Measurements from ENCODE around the gene NCOA6. TPM values are rescaled to one million over a fixed set of nuclear protein-coding genes. Genes with fewer than 3 reads are reported as not detected.

The NCOA6 gene
- total RNA-seq, 1 donor from 2014 or later, result 23.1 TPM

DNA sequence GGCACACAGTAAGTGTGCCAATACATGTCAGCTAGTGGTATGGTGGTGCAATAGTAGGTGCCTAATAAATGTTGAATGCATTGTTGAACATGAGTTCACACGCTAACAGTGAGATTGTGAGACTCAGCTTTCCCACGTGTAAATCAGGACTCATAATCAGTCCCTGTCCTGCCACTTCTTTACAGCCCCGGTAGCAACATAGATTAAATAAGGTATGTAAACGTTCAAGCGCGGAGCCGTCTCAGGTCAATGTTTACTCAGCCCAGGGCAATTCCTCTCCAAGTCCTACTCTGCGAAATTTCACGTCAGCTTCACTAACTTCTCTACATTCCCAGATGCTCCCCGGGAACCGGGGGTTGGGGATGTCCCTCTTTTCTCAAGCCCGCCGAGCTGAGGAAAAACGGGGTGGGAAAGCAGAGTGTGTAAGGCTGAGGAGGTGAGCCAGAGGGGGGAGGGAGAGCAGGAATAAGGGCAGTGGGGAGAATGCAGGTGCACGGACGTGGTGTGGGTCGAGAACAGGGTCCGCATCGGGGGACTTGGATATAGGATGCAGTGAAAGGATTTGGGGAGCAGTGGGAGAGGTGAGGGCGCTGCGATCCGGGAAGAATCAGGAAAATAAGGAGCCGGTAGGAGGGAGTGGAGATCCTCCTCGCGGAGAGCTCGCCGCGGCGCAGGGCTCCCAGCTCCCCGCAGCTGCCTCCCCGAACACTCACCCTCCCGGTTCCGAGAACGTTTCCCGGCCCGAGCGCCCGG is 121.9 kb downstream of the NCOA6 start:
- ATAC-seq, result peak; percentile 3

DNA sequence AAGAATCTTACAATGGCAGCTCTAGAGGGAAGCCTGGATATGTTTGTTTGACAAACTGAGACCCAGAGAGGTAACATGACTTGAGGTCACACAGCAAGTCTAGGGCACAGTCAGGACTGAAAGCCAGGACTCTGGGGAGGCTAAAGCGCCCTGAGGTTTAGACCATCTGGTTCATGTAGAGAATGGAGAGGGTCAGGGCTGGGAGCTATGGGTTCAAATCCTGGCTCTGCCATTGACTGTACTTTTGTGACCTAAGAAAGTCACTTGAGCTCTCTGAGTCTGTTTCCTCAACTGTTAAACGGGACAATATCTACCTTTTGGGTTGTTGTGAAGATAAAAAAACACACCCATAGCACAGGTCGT is 122.4 kb downstream of the NCOA6 start:
- no peak for ATAC-seq

DNA sequence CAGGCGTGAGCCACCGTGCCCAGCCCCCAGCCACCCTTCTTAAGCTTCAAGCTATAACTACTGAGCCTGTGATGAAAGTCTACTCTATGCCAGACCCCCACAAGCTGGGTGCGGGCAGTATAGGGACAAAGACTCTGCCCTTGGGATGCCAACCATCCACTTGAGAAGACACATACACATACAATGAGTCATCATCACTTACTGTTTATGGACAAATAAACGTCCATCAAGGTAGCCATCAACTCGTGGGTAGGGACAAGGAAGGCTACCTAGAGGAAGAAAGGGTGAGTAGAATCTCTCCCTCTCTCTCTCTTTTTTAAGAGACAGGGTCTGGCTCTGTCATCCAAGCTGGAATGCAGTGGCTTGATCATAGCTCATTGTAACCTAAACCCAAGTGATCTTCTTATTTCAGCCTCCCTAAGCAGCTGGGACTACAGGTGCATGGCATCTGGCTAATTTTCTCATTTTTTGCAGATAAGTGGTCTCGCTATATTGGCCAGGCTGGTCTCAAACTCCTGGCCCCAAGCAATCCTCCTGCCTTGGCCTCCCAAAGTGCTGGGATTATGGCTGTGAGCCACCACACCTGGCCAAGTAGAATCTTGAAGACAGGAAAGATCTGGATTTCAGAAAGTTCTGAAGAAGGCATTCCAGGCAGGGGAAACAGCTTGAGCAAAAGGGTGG is 123.9 kb downstream of the NCOA6 start:
- ATAC-seq, result no peak

DNA sequence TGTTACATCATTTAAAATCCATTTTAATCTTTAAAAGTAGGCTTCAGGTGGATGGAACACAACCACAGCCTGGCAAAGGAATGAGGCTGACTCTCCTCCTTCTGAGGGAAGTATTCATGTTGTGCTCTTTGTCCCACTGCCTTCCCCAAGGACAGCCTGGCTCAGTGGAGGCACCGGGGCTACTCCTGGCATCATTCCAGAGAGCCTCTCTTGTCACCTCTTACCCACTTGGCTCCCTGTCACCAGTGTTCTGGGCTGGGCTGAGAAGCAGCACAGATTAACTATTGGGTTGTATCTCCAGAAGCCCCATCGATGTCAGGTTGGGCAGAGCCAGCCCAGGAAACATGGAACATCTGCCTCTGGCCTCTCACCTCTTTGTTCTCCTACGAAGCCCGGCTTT is 132.0 kb downstream of the NCOA6 start:
- ATAC-seq, result no peak

DNA sequence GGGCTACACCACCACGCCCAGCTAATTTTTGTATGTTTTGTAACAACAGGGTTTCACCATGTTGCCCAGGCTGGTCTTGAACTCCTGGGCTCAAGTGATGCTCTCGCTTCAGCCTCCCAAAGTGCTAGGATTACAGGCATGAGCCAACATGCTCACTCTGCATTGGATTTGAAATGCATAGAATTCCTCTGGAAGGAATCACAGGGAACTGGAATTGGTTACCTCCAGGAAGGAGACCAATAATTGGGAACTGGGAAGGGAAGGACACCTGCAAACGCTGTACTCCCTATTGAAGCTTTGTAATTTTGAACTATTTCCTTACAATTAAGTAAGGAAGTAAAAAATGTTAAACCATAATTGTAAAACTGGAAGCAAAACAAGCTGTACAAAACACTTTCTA is 133.6 kb downstream of the NCOA6 start:
- no peak for ATAC-seq

DNA sequence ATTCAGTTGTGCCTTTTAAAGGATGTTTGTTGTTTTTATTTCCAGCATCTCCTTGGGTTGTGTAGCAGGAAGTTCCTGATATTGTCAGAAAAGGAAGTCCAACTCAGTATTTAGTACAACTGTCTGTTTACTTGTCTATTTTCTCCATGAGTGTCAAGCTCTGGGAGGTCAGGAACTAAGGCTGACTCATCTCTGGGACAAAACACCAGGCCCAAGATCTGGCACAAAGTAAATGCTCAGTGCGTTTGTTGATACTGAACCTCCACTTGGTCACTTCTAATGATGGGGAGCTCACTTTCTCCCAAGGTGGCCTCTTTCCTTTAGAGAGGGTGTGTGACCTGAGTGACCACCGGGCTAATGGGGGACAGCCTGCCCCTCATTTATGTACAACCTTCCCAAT is 136.0 kb downstream of the NCOA6 start:
- peak; percentile 66 for ATAC-seq

DNA sequence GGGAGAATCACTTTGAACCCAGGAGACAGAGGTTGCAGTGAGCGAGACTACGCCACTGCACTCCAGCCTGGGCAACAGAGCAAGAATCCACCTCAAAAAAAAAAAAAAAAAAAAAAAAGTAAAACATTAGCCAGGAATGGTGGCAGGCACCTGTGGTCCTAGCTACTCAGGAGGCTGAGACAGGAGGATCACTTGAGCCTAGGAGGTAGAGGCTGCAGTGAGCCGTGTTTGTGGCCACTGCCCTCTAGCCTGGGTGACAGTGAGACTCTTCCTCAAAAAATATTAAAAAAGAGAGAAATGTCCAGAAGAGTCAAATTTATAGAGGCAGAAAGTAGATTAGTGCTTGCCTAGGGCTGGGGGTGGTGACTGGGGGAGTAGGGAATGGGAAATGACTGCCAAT is 141.8 kb downstream of the NCOA6 start:
- no peak for ATAC-seq

DNA sequence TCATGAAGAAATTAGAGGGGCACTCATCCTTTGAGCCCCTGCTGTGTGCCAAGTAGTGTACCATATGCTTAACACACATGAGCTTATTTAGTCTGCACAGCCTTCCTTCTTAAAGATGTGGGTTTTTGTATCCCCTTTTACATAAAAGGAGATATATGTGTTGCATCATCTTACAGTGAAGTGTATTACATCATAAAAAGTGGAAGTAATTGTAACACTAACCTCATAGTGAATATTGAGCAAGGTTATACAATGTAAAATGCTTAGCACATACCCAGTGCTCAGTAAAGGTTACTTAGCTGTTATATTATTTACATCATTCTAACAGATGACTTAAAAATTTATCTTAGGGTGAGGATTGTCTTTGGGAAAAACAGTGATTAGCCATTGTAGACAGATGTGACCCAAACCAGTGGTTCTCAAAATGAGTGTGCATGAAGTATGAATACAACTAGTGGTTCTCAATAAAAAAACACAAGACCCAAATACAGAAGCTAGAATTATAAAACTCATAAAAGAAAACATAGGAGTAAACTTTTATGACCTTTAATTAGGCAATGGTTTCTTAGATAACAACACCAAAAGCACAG is 144.8 kb downstream of the NCOA6 start:
- ATAC-seq, result no peak

DNA sequence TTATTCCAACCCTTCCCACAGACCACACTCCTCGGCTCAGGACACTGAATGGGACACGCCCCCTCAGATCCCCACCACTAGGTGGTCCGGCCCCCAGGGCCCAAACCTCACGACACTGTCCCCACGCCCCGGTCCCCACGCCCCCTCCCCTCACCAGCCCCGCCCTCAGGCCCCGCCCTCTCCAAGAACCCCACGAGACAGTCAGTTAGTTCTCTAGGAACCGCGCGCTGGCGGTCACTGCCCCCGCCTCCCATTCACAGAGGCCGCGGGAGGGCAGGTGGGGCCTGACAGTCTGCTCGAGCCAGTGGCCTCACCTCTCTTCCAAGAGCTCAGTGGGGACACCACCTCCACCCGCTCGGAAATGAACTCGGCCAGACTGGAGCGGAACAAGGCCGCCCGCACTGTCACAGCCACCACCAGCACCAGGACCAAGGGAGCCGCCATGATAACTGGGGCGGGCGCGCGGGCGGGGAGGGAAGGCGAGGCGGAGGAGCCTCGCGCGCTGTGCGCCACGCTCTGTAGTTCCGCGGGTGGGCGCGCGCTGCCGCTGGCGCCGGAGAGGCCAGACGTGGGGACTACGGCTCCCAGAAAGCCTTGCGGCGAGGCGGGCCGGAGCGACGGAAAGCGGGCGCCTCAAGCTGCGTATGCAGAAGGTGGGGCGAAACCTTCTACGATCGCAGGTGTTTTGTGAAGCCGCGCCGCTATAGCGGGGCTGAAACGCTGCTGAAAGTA is 148.6 kb downstream of the NCOA6 start, which contains the start of gene PIGU:
Gene PIGU, minus strand, starts transcription at position 451 of the 732 bp plus-strand sequence. Its CDS starts 7 bp downstream, at position 444.
- ATAC-seq, result peak; percentile 98

DNA sequence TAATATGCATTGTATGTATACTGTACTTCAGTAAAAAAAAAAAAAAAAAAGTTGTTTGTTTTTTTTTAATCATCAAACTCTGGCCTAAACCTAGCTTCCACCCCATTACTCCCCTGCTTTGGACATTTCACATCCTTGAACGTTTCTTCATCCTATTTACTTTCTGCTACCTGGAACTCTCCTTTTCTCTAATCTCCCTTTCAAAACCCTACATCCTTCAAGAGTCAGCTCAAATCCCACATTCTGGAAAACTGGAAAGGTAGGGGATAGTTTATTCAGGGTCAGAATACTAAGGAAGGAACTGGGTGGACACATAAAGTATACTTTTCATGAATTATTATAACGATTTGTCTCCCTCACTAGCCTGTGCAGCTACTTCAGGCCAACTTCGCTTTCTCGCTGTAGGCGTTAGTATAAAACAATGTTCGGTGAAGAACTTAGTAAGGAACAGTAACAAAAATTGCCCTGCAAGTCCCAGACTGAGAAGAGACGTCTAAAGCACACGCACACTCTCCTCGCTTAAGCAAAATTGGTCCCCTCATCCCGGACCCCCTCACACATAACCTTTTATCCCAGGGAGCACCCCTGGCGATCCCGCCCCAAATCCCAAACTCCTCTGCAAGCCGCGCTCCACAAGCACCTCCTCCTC is 149.3 kb downstream of the NCOA6 start:
- no peak for ATAC-seq

DNA sequence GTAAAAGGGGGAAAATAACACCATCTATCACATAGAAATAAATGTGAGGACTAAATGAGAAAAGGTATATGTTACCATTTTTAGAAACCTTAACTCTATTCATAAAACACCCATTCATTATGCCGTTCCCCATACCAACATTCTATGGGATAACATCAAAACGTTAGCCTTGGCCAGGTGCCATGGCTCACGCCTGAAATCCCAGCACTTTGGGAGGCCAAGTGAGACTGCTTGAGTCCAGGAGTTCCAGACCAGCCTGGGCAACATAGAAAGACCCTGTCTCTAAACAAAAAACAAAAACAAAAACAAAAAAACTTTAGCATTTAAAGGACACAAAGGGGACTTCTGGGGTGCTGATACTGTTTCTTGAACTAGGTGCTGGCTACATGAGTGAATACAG is 149.9 kb downstream of the NCOA6 start:
- no peak for ATAC-seq

DNA sequence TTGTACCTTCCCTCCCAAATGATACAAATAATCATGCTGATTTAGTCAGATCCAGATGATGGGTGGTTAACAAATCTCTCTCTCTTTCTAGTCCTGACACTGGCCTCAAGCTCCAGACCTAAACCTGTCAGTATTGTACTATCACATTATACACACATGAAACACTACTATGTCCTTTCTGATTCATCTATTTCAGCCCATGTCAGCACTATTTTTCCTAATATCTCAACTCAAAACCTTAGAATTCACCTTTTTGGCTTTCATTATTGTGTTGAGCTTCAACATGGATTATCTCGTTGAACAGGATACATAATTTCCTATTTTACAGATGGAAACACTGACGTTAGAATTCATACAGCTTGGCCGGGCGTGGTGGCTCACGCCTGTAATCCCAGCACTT is 152.0 kb downstream of the NCOA6 start:
- no peak for ATAC-seq

DNA sequence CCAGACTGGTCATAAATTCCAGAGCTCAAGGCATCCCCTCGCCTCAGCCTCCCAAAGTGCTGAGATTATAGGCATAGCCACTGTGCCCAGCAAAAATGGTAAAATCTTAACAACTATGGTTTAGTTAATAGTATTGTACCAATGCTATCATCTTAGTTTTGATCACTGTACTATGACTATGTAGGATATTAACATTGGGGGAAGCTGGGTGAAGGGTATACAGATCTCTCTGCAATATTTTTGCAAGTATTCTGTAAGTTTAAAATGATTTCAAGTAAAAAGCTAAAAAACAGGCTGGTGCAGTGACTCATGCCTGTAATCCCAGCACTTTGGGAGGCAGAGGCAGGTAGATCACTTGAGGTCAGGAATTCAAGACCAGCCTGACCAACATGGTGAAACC is 156.4 kb downstream of the NCOA6 start:
- no peak for ATAC-seq

Other genes with a start within 250 kb of the NCOA6 start
- gene PIGU, start 148.6 kb downstream of the NCOA6 start, total RNA-seq, result 15.5 TPM
- 34.1 TPM for gene TP53INP2, start 121.3 kb downstream of the NCOA6 start, total RNA-seq
- gene GGT7, start 47.2 kb upstream of the NCOA6 start, total RNA-seq, result 5.1 TPM
- gene ACSS2, start 51.0 kb upstream of the NCOA6 start, total RNA-seq, result 83.1 TPM
- gene GSS, start 130.2 kb upstream of the NCOA6 start, total RNA-seq, result 56.9 TPM
- not detected for gene MYH7B, start 130.2 kb upstream of the NCOA6 start, total RNA-seq